GM19452 (cell line): ENCODE measurements around the gene ATP1A1.

ENCODE experiments used
- ATAC-seq: cut with Tn5 transposase; IDR thresholded peaks from one replicate; pipeline ENCODE4 v1.9.1; 2021; ENCODE audit not compliant: unreplicated experiment

The ATP1A1 gene

DNA sequence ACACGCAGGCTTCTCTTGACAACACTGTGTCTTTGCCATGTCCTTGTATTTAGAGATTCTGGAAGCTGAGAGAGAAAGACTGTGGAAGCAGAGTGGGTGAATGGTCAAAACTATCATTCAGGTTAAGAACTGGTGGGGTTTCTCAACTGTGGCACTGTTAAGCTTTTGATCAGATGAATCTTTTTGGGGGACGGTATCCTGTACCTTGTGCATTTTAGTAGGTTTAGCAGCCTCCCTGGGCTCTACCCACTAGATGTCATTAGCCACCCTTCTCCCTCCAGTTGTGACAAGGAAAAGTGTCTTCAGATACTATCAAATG is 39.4 kb downstream of the ATP1A1 start:
- no peak for ATAC-seq

DNA sequence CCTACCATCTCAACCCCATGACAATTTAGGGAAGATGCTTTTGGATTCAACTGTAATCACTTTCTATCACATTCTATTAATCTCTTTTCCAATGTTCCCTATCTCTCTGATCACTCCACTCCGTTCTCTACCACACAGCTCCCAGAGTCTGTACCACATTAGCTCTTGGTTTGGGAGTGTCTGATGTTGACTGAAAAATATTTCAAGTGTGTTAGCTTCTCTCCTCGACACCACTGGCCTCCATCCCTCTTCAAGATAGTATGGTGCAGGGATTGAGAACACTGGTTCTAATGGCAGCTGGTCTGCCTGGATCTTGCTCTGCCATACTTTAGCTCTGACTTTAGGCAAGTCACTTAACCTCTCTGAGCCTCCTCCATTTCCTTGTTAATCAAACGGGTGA is 39.9 kb downstream of the ATP1A1 start:
- no peak for ATAC-seq

DNA sequence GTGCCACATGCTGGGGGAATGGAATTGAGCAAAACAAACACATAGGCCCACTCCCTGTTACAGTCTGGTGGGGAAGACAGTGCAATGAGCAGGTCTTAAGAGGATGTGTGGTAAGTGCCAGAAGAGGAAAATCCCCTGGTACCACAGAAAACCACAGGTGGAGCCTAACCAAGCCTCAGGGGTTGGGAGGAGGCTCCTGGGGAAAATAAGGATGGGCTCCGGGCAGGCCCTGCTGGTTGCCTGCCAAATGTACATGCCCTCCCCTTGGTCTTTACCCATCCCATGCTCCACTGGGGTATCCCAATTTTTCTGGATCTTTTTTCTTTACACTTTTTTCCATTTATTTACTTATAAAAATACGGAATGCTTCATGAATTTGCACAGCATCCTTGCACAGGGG is 40.4 kb downstream of the ATP1A1 start:
- no peak for ATAC-seq

DNA sequence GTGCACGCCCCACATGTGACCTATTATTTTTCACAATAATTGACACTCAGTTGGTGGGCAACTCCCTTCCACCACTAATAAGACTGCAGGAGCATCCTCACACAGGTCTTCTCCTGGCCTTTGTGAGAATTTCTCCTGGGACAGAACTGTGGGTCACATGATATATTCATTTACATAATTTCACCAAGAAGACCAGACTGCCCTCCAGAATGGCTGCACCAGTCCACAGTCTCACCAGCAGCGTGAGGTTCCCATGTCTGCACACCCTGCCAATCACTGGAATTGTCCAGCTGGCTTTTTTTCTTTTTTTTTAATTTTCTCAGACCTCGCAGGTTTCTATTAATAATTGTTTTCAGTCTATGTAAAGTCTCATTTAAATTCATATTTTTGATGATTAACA is 41.3 kb downstream of the ATP1A1 start:
- no peak for ATAC-seq

DNA sequence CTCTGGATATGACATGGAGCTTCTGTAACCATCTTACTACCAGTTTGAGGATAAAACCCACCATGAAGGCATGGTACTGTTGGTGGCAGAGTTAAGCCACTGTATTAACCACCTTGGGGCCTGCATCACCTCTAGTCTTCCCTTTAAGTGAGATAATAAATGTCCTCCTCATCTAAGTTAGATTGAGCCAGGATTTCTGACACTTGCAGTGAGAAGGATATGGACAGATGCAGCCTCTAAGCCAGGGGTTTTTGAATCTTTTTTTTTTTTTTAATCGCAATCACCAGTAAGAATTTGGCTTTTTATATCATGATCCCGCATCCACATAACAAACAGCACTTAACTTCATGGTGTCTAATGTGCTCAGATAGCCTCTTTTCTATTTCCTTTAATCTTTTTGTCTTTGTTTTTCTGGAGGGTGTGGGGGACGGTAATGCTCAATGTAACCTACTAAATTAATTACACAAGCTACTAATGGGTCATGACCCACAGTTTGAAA is 42.2 kb downstream of the ATP1A1 start:
- no peak for ATAC-seq

DNA sequence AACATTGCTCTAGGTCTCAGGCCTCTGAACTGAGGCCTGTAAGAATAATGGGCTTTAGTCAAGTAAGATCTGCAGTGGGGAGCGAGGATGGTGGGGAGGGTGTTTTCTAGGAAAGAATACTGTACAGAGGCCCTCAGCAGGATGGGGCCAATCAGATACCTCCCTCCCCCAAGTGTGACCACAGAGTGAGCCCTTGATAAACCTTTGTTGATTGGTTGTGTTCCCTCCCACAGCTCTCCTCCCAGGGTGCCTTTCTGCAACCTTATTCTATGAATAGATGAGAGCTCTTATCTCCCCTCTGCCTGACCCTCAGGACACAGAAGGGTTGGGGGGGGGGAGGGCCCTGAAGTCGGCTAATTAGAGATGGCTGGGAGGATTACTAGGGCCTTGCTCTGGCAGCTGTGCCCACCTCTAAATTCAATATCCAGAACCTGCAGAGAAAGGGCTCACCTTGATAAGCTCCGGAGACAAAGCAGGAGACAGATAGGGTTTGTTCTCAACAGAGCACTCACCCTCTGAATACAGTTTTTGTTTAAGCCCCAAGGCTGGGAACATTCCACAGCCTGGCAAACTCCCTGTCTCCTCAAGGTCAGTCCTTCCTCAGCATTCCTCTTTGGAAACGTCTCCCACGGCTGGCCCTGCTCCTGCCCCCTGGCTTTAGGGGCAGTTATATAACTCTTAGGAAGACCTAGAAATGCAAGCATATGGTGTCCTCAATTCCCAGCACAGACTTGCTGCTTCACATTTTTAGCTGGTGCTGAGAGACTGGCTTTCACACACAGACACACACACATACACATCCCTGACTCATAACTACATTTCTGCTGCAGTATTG is 42.9 kb downstream of the ATP1A1 start:
- ATAC-seq = no peak

DNA sequence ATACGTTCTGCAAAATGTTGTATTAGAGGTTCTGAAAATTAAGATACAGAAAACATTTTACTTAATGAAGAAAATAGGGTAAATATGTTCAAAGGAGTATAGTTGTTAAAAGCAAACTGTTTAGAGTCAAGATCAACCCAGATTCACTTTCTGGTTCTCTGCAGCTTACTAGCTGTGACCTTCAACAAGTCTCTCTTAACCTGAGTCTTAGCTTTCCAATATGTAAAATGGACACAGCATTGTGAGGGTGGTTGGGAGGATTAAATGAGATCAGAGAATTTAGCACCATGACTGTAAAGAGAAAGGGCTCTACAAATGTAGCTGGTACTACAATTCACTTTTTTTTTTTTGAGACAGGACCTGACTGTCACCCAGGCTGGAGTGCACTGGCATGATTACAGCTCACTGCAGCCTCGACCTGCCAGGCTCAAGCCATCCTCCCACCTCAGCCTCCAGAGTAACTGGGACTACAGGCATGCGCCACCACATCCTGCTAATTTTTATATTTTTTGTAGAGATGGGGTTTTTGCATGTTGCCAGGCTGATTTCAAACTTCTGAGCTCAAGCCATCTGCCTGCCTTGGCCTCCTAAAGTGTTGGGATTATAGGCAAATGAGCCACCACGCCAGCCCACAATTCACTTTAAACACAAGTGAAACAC is 43.9 kb downstream of the ATP1A1 start:
- no peak for ATAC-seq

DNA sequence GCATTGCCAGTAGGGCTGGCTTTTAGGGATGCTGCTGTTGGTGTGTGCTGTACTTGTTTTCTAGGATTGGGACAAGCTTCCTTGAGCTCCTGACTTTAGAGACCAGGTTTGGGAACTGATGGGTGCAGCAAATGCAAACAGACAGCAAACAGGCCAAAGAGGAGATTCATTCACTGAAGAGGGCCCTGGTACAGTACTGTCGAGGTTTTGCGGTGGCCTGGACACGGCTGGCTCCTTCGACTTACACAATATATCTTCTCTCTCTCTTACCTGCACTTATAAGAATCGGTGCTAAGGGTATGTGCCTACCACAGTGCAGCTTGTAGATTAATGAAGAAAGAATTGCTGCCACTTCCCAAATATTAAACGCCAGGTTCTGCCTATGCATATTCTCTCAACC is 44.6 kb downstream of the ATP1A1 start:
- no peak for ATAC-seq

DNA sequence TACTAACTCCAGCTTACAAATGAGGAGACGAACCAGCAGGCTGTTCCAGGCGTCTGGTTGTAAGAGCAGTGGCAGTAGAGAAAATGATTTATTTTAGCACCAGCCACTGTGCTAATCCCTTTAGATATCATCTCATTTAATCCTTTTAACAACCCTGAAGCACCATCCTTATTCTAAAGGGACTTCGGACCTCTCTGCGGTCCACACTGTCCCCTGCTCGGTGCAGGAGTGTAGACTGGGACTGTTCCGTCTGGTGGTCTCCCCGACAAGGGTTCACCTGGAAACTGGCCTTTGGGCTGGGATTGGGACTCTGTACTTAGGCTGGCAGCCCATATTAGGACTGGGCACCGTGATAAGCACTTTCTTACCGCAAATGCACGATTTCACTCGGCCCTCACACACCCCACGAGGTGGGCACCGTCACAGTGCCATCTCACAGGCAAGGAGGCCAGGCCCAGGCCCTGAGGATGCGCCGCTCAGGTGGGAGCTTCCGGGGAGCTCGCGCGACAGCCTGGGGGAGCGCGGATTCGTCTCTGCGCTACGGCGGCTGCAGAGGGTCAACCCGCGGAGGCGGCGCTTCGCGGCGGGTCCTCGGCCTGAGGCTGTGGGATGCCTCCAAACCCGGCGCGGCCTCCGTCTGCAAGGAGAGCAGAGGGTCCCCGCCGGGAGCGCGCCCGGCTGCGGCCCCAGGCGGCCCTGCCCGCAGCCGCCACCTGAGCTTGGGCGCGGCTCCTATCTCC is 45.2 kb downstream of the ATP1A1 start:
- ATAC-seq = peak; percentile 89

DNA sequence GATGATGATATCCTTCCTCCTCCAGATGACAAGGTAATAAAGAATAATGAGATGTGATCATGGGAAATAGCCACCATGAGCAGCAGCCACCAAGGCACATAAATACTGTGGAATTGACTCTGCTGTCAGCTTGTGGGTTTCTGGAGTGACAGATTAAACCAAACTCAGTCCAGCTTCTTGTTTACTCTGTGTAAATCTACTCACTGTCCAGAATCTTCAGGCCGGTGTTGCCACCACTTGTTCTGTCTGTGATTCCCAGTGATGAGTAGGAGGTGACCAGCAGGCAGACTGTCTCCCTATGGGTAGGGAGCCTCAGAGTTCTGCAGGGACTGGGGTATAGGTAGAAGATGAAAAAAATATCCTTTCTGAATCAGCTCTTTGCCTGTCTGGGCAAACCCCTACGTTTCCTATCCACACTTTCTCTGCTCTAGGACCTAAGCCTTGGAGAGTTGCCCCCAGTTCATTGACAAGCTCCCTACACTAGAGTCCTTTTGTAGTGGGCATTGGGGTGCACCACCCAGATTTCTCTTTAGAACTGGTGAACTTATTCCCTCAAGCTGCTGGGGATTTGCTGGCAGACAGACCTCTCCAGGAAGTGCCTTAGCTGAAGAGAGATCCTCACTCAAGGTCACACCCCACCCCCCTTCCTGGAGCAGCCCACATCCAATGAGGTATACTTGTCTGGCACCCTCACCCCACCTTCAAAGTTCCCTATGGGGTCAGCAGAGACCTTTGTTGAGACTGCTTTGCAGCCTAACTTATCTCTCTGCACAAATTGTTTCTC is 47.6 kb downstream of the ATP1A1 start:
- ATAC-seq = no peak

DNA sequence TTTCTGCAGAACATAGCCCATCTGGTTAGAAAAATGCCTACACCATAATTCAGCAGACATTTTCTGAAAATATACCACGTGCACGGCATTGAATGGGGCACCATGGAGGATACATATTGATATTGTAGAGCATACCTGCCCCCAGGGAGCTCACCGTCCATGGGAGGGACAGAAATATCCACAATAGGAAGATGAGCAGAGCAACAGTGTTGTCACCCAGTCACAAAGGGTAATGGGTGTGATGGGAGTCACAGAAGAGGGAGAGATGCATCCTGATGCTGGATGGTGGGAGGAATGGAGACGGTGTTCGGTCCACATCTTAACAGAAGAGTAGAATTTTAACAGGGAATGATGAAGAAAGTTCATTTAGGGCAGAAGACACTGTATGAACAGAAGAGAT is 51.4 kb downstream of the ATP1A1 start:
- no peak for ATAC-seq

DNA sequence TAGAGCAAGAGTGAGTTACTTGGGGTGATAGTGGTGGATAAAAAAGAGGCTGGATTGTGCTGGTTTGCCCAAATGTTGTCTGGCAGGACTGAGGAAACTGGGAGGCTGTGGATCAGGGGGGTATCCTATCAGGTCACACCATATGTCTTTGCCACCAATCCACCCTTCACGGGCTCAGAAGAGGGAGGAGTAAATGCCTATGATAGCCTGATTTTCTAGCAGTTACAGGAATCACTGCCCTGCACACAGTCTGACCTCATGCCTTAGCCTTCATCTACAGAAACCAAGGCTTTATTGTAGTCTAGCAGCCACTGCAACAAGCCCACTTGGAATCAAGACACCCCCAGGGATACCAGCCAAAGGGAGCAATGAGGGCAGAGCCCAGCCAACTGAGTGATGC is 51.8 kb downstream of the ATP1A1 start:
- ATAC-seq = no peak

DNA sequence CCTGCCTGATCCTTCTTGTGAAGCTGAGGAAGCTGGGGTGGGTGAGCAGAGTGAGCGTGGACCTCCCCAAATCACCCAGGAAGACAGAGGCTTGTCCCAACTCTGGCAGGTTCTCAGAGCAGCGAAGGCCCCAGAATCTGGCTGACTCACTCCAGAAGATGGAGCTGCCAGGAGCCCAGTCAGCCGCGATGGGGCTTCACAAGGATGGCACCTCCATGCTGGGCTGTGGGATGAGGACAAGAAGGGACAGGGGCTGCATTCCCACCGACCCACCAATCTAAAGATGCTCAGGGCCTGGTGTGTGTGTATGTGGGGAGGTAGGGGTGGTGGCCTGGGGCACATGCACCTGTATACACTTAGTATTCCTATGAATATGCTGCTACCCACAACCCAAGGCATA is 52.9 kb downstream of the ATP1A1 start:
- ATAC-seq = no peak

DNA sequence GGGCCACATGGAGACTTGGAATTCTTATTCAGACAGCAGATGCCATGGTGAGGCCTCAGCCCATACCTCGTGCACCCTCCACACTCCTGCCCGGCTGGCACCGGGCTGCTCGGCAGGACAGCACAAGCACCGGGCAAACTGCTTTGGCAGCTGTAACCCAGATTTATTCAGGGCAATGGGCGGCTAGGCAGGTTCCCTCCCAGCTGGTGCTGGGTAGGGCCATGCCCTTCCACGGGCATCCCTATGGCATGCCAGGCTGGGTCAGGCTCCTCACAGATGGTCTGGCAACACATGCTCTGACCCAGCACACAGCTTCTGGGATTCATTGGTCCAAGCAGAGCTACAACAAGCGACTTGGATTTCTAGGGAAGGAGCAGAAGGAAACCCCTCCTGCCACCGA is 53.4 kb downstream of the ATP1A1 start:
- no peak for ATAC-seq

DNA sequence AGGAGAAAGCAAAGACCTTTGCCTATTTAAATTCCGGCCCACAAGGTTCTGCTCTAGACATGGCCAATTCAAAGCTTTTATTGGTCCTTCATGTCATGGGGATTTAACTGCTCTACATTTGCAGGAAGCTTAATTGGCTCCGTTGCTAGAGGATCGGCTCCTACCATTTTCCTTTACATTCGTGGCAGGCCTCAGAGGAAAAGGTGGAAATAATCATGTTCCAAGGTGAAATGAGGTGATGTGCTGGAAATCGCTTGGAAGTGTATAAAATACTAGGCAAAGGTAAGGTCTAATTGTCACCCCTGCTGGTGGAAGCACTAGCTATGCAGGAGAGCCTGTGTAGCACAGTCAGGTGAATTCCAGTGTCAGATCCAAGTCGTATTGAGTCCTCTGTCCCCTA is 55.5 kb downstream of the ATP1A1 start:
- no peak for ATAC-seq

DNA sequence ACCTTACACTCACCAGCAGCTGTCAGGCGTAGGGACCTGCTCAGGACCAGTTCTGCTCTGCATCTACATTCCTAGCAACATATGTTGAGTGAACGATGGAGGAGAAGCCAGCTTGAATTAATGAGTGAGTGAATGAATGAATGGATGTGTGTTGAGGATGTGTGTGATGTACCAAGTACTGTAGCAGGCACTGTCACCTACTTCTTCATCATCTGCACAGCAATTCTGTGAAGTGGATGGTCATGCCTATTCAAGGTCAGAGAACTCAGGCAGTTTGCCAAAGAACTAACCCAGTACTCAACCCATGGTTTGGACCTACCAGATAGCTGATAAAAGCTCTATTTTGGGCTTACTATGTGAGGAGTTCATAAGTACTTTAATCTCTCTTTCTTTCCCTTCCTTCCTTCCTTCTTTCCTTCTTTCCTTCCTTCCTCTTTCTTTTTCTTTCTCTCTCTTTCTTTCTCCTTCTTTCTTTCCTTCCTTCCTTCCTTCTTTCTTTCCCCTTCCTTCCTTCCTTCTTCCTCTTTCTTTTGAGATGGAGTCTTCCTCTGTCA is 56.9 kb downstream of the ATP1A1 start:
- no peak for ATAC-seq

DNA sequence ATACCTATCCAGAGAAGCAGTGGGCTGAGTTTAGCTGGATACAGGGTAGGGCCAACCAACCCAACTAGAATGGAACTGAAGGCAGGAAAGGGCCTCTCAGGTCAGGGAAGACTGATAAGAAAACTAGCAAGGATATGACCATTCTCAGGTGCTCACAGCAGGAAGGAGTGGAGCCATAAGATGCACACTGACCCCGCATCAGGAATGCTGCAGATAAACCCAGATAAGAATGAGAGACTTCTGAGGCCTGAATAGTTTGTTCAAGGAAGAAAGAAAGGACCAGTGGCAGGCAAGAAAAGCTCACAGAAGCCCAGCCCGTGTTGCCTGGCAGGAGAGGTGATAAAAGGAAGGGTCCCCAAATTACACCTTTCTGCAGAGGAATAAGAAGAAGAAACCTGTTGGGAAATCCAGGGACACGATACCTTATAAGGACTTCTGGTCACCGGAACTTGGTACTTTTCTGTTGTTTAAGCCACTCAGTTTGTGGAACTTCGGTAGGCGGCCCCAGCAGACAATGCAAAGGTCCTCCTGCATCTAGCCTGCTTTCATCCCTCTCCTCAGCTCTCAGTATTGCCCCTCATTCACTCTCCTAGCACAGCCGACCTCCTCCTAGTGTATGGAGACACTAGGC is 58.9 kb downstream of the ATP1A1 start:
- ATAC-seq = no peak

DNA sequence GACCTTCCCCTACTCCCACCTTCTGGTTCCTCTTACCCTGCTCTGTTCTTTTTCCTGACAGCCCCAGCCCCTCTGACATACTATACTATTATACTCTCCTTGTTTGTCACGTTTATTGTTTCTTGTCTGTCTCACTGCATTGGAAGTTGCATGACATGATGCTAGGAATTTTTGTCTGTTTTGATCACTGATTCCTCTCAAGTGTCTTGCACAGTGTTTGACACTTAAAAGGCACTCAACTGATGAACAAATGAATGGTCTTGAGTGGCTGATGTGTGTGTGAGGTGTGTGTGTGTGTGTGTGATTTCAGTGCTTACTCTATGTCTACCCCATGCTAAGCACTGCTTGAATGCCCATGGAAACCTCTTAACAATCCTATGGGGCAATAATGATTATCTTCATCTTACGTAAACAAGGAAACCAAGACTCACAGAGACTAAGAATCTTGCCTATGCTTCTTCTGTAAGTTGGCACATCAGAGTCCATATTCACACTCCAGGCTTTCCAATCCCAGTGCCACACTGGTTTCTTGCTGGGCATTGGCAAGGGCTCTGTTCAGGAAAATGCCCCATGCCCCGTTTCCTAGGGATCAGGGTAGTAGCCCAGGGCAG is 59.7 kb downstream of the ATP1A1 start:
- ATAC-seq = no peak

DNA sequence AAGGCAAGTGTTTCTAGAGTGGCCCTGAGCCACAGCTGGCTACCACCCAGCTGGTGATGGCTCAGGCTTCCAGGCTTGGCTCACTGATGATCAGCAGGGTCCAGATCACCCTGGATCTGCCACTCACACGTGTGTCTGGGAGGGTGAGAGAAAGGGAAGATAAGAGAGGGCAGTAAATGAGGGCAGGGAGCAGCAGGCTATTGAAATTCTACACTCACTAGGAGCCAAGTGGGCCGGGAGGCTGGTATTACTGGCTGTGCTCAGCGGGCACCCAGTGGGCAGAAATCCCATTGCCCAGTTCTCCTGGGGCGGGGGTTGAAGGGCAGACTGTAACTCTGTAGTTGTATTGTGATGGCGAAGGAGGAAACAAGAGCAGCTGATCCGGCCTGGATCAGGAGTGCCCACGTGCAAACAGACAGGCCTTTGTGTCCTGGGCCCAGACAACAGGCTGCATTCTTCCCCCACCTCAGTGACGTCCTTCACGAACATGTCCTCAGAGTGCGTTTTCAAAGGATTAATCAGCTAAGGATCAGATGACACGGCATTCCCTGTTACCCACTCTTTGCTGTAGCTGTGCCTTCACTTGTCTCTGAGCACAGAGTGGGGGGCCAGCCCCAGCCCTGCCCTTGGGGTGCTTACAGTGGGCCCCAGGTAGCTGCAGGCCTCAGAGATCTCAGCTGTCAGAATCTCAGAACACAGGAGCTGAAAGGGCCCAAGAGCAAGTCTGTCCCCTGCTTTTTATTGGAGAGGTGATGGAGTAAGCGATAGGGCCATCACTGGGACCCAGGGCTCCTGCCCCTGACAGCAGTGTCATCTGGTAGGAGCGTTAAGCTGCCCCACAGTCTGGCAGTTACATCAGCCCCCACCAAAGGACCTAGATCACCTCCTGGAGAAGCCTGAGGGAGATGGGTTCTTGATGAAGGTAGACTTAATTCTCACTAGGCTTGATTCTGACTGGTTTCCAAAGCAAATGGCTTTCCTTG is 60.5 kb downstream of the ATP1A1 start:
- ATAC-seq = no peak
